SIG-M5 treated with dmso at 0.1 percent for 504 hours (cell line): Measurements from ENCODE around the gene SLC25A44.

Source experiments
- DNase-seq: peaks from one replicate; lab custom pipeline; 2025; ENCODE audit not compliant: unreplicated experiment; lab: John Stamatoyannopoulos, UW

Gene SLC25A44

DNA sequence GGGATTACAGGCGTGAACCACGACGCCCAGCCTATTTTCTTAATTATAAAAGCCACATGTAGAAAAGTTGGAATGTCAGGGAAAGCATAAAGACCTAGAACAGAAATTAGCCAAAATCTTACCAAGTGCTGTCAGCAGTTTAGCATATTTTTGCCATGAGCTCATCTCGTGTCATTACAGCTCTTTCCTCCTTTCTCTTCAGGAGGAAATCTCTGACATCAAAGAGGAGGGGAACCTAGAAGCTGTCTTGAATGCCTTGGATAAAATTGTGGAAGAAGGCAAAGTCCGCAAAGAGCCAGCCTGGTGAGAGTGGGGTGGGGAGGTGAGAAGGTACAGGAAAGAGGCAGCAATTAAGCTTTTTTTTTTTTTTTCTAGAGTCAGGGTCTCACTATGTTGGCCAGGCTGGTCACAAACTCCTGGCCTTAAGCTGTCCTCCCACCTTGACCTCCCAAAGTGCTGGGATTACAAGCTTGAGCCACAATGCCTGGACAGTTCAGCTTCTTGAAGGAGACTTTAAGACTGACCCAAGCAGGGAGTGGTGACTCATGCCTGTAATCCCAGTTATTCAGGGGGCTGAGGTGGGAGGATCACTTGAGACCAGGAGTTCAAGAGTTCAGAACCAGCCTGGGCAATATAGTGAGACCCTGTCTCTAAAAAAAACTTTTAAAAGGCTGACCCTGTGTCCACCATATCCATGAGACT lies 39.7 kb downstream of the SLC25A44 start:
- DNase-seq = no peak

DNA sequence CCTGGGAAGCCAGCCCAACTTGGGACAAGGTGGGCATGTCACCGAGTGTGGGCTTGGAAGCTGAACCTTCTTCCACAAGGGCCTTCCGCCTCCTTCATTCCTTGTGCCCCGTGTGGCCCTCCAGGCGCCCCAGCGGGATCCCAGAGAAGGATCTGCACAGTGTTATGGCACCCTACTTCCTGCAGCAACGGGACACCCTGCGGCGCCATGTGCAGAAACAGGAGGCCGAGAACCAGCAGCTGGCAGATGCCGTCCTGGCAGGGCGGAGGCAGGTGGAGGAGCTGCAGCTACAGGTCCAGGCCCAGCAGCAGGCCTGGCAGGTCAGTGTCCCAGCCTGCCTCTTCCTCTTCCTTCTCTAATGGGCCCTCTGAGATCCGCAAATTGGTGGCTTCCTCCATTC lies 42.3 kb downstream of the SLC25A44 start:
- DNase-seq = no peak

DNA sequence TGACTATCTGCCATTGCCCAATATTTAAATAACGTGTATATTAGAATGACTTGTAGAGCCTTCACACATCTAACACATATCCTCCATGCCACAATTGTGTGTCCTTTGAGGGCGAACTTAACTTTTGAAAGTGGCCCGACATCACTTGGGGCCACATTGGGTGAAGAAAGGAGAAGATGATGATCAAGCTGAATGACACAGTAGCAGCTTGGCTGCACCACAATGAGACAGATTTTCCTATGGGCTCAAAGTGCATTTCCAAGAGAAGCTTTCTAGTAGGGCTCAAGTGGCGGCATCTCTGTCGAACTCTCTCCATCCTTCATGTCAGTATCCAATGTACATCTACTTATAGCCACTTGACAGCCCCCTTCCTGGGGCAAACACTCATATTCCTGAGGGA lies 44.3 kb downstream of the SLC25A44 start:
- DNase-seq = no peak

DNA sequence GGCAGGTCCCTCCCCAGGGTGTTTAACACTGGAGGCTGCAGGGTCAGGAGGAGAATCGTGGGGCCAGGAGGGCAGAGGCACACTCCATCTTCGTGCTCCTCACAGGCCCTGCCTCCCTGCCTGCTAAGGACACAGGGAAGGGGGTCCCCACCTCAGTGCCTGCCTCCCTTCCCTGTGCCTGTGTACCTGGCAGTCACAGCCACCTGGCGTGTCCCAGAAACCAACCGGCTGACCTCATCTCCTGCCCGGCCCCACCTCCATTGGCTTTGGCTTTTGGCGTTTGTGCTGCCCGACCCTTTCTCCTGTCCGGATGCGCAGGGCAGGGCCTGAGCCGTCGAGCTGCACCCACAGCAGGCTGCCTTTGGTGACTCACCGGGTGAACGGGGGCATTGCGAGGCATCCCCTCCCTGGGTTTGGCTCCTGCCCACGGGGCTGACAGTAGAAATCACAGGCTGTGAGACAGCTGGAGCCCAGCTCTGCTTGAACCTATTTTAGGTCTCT lies 47.5 kb downstream of the SLC25A44 start:
- no peak for DNase-seq

DNA sequence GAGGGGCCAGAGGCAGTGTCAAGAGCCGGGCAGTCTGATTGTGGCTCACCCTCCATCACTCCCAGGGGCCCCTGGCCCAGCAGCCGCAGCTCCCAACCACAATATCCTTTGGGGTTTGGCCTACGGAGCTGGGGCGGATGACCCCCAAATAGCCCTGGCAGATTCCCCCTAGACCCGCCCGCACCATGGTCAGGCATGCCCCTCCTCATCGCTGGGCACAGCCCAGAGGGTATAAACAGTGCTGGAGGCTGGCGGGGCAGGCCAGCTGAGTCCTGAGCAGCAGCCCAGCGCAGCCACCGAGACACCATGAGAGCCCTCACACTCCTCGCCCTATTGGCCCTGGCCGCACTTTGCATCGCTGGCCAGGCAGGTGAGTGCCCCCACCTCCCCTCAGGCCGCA lies 48.0 kb downstream of the SLC25A44 start, which contains the start of gene BGLAP:
BGLAP (plus strand) TSS at position 259 of the 400 bp plus-strand sequence; CDS start at position 307, 48 bp downstream.
- DNase-seq = no peak

DNA sequence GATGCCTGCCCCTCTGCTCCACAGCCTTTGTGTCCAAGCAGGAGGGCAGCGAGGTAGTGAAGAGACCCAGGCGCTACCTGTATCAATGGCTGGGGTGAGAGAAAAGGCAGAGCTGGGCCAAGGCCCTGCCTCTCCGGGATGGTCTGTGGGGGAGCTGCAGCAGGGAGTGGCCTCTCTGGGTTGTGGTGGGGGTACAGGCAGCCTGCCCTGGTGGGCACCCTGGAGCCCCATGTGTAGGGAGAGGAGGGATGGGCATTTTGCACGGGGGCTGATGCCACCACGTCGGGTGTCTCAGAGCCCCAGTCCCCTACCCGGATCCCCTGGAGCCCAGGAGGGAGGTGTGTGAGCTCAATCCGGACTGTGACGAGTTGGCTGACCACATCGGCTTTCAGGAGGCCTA lies 48.8 kb downstream of the SLC25A44 start:
- DNase-seq = no peak

DNA sequence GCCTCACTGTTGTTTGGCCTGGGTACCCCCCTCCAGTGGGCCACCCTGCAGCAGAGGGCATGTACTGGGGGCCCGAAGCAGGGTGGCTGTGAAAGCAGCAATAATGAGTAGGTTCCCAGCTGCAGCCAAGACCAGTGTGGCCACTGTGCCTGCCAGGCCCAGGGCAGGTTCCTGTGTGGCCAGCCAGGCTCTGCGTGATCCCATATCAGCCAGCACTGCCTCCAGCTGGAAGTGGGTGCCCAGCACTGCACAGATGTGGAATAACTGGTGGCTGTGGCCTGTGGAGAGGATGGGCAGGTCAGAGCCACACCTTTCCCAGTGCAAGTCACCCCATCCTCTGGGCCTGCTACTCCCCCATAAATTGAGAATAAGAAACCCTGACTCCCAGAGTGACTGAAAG lies 50.2 kb downstream of the SLC25A44 start:
- no peak for DNase-seq

DNA sequence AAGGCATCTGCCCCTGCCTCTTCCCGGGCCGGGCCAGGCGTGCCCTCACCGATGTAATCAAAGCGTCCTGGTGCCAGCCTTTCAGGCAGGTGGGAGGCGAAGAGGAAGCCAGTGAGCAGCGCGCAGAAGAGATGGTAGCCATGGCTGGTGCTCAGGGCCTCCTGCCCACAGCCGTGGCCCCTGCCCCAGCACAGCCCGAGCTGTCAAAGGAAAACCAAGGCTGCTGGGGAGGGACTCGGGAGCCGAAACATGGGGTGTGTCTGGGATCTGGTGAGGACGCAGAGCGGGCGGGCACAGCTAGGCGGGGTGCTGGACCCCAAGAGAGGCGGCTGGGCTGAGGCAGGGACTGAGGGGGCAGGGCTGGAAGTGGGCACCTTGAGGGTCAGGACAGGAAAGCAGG lies 50.8 kb downstream of the SLC25A44 start:
- no peak for DNase-seq

DNA sequence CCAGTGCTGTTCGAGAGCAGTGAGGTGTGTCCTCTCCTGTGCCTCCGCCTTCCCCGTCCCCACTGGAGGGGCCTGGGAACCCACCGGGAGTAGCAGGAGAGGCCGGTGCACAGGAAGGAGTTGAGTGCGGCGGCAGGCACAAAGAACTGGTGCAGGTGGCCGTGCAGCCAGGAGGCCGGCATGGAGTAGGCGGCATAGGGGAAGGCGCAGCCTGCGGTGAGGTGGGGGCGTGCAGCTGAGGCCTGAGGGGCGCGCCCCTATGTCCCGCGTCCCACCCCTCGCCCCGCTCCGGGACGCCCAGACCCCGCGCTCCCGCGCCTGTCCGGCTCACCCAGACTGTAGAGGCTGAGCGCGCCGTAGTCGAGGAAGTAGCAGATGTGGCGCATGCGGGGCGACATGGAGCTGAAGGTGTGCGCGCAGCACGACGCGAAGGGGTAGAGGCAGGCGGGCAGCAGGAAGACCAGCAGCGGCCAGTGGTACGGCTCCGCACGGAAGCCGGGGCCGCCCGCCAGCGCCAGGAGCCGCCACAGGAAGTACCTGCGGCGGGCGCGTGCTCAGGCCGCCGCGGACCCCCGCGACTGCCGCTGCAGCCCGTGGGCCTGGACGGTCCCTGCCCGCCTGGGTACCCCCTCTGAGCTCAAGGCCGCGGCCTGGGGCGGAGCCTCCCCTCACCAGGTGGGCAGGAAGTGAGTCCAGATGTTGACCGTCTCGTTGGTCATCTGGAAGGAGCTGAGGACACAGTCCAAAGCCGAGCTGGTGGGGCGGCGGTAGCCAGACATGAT lies 51.7 kb downstream of the SLC25A44 start:
- DNase-seq = no peak

DNA sequence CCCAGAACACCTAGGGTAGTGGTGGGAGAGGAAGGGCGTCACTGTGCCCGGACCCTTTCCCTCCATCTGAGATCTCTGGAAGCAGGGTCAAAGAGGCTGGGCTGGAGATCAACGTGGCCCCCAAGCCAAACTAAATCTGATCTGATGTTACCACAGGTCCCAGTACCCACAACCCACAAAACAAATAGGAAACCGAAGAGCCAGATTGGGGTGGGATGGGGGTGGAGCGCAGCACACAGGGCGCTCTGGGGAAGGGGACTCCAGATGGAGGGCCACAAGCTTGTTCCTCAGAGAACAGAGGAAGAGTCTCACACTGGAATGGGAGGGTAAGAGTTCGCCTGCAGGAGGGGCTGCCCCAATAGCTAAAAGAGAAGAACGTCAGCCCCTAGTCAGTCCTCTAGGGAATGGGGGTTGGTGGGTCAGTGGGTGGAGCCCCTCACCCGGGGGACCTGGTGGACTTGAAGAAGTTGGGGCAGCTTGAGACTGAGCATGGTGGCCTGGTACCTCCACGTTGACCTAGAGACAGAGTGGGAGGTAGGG lies 52.4 kb downstream of the SLC25A44 start:
- no peak for DNase-seq

DNA sequence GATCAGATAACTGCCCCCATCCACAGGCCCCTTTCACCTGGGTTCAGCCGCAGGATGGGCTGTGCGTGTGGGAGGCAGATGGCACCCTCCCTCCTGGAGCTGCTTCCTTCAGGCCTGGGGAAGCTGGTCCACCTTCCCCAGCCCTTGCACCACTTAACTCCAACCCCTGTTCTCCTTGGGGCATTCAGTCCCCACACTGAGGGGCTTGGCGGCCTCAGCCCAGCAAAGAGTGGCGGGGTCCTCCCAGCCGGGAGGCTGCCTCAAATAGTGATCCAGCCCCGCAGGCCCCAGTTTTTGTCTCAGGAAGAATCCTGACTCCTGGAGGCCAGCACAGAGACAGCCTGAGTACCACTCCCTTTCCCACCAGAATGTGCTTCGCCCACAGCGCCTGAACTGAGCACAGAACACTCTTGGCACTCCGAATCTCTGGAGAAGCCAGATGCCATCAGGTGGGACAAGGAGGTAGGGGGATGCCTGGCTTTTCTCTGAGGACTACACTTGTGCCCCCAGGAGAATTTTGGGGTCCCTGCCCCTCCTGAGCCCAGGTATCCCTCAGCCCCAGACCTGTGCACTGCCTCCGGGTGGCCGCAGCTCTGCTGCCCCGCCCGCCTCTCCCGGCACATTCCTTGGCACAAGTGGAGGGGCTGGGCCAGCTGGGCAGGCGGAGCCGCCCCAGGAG lies 53.0 kb downstream of the SLC25A44 start:
- no peak for DNase-seq

DNA sequence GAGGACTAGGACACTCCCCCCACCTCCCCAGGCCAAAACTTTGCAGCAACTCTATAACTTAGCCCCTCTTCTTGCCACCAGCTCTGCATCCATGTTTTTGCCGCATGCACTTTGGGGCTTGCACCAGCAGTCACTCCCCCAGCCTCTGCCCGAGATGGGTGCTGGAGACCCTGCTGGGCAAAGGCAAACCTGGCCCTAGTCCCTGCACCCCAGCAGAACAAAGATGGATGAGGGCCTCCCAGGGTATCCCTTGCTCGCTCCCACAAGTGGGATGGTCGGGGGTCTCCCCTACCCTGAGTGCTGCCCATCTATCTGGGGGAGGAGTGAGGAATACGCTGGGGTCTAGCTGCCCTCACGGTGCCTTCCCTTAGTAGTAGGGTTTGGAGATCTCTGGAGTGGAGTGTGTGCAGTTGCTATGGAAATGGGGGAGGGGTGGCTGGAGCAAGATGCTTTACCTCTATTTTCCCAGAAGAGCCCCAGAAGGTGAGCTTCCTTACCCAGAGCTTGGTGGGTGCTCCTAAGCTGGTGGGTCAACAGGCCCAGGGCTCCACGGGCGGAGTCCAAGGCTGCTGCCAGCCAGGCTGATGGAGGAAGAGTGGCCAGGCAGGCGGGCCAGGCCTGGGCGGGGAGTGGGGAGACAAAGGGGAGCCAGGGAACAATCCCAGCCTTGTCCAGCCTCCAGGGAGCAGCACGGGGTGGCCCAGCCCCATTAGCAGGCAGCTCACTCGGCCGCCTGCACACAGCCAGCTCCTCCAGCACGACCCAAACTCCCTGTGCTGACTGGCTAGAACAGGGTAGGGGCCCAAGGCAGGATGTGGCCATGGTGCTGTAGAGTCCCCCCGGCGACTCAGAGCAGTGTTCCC lies 53.8 kb downstream of the SLC25A44 start, which contains the start of gene PAQR6:
PAQR6 (minus strand) TSS at position 597 of the 863 bp plus-strand sequence. CDS start 1,325 bp downstream, outside the sequence.
- DNase-seq = no peak

DNA sequence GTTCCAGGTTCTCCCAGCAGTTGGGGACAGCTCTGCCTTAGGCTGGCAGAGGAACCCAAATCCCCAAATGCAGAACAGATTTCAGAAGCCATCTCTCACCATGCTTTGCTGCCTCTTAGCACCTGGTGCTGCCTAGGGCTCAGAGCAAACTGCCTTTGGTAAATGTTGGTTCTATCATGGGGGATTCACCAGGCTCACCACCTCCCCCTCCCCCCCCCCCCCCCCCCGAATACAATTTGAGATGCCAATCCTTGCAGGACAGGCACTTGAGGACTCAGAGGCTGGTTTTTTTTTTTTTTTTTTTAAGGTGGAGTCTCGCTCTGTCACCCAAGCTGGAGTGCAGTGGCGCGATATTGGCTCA lies 54.4 kb downstream of the SLC25A44 start:
- DNase-seq = no peak

DNA sequence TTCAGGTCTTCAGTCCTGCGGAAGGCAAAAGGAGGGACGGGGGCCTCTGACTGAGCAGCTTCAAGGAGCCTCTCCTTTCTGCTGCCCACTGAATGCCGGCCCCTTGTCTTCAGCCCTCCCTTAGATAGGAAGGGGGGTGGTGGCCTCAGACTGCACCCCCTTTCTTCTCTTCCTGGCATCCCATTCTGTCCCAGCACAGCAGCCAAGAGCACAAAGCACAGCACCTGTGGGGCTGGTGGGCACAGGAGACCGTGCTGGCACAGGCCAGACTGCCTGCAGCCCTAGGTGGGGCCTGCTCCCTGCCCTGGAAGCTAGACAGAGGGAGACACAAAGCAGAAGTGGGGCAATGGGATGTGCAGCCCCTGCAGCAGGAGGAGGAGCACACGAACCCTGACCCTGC lies 55.7 kb downstream of the SLC25A44 start:
- DNase-seq = no peak

DNA sequence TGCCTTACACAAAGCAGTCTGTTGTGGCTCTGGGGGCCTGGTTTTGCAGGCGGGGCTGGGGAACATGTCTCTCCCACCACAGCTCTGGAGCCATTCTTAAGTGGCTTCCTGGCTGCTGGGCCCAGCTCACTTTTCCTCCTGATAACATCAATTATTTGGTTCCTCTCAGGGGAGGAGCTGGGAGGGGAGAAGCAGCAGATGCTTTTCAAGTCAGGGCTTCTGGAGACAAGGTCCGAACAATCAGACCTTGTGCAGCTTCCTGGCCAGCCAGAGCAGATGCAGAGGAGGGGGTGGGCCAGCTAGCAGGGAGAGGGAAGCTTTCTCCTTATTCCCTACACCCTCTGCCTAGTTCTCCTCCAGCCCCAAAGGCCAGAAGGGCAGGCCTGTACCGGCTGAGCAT lies 57.6 kb downstream of the SLC25A44 start:
- DNase-seq = no peak

DNA sequence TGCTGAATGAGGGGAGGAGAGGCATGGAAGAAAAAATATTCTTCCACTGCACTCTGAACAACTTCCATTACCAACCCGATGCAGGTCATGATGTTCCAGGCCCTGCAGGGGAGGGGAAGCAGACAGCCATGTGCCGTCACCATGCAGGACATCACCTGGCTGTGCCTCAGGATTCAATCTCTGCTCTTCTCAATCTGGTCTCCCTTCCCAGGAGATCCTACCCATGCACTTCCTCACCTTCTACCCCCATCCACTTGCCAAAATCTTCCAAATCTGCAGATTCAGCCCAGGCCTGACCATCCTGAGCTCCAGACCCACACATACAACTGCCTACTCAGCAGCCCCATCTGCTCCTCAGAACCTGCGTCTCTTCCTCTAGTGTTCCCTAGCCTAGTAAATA lies 59.7 kb downstream of the SLC25A44 start:
- DNase-seq = no peak

DNA sequence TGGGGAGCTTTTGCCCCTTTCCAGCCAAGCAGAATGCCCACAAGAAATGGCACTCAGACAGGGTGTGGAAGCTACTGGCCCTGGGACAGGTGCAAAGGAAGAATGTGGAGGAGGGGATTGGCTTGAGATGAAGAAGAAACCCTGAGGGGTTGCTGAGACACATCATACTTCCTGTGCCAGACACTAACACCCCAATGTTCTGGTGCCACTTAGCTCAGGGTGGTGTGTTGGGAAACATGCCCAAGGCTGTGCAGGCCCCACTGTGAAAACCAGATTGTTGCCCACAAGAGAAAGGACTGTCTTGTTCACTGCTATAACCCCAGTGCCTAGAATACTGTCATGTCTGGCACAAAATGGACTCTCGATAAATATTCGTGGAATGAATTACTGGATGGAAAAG lies 63.8 kb downstream of the SLC25A44 start:
- DNase-seq = no peak

DNA sequence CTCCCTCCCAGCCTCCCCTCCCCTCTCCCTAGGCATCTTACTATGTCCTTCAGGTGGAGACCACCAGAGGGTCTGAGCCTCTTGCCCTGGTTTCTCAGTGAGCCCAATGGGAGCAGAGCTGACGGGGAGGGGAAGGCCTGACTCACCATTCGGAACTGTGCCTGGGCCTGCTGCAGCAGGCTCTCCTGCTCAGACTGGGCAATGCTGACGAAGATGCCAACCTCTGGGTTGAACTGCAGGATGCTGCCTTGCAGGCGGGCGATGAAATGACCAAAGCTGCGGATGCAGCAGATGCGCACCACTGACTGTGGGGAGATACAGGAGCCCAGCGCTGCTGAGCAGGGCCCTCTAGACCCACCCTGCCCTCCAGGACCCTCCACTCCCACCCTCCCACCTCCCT lies 65.0 kb downstream of the SLC25A44 start:
- DNase-seq = no peak

DNA sequence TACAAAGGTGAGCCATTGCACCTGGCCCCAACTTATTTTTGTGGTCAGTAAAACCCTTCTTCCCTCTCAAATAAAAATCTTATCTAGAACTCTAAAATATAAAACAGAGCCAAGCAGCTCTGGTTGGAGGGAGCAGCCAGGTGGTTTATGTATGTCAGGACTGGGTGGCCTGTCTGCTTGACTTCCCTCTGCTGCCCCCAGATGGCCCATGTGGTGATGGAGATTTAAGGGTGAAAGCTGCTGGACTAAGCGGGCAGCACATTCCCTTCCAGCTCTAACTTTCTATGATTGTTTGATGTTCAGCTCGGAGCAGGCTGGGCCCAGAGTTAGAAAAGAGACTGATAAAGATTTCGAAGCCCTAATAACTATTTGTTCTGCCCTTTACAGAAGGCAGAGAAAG lies 65.9 kb downstream of the SLC25A44 start:
- no peak for DNase-seq

DNA sequence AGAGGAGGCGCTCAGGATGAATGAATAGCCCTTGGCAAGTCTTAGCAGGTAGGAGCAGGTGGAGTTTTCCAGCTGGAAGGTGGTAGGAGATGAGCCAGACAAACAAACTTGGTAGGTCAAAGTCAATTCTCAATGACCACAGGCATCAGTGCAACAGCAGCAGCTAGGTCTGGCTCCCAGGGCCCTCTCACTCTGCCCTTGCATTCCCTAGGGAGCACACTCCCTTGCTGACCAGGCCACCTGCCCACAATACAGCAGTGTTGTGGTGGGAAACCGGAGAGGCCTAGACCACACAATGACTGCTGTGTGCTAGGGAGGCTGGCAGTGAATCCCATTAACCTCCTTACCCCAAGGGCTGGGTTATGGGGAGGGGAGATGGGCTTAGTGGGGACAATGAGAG lies 67.0 kb downstream of the SLC25A44 start:
- DNase-seq = no peak
